Skeletal muscle tissue (tissue), 4 donors: ENCODE measurements around the gene DPF3. TPM values are rescaled to one million over a fixed set of nuclear protein-coding genes. Genes with fewer than 3 reads are reported as not detected.
A peak's percentile ranks its signal among the peaks of the same experiment; 100 is the strongest.

Experiments
- H3K27ac ChIP-seq: one replicate; pipeline ENCODE4 v1.7.0; 2013; ENCODE audit warnings: mild to moderate bottlenecking, low read depth, low read length, inconsistent platforms
- H3K27me3 ChIP-seq, 3 donors: one replicate each; pipeline ENCODE4 v1.7.0; 2013; ENCODE audit warnings: low read length in 3 of 3; ENCODE audit not compliant: control insufficient read depth in 3 of 3, insufficient read depth in 3 of 3
- H3K36me3 ChIP-seq, 3 donors: one replicate each; pipeline ENCODE4 v1.7.0; 2013; ENCODE audit warnings: low read length in 3 of 3; ENCODE audit not compliant: control insufficient read depth in 3 of 3, insufficient read depth in 3 of 3
- H3K4me1 ChIP-seq, 3 donors: one replicate each; pipeline ENCODE4 v1.7.0; 2013; ENCODE audit warnings: low read length in 3 of 3, mild to moderate bottlenecking in 3 of 3; ENCODE audit not compliant: control insufficient read depth in 3 of 3, insufficient read depth in 3 of 3
- H3K4me3 ChIP-seq, 3 donors: one replicate each; pipeline ENCODE4 v1.7.0; 2013; ENCODE audit warnings: low read length in 3 of 3
- H3K9ac ChIP-seq, 3 donors: one replicate each; pipeline ENCODE4 v1.7.0; 2013; ENCODE audit warnings: low read length in 3 of 3, mild to moderate bottlenecking in 3 of 3, moderate library complexity in 2 of 3, low read depth in 1 of 3
- H3K9me3 ChIP-seq, 3 donors: one replicate each; pipeline ENCODE4 v1.7.0; 2013; ENCODE audit warnings: low read length in 3 of 3; ENCODE audit not compliant: control insufficient read depth in 3 of 3
- total RNA-seq: library from RNA; depleted of rRNA; stranded (reverse); fragments of >200 nt; gene quantifications from one replicate; pipeline ENCODE4 v1.2.3, GENCODE V29; 2014
- donor health status: Osteomylitis.

Gene DPF3
- total RNA-seq, 1 donor from 2014 or later: 1.6 TPM

DNA sequence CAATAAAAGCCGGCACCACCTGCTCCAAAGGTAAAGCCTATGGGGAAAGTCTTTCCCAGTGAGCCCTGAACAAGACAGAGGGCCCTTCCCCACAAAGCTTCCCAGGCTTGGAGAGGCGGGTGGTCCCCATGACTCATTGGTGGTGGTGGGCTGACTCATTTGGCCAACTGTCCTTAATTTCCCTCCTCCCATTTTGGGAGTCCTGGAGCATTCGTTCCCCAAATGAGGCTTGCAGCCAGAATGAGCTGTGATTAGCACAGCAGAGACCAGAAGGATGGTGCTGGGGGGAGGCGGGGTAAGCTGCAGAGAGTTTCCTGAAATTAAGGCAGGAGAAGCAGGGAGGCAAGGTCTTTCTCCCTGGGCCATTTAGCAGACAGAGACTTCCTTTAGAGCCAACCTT is 241.7 kb downstream of the DPF3 start:
- Histone ChIP-seq H3K9ac (no peak overlapping the region), H3K9me3 (no peaks in the 10 kb centered on the region), H3K4me3 (no peak overlapping the region), H3K36me3 (no peaks in the 10 kb centered on the region), H3K27me3 (no peaks in the 10 kb centered on the region), H3K4me1 (peaks cover 16 to 22% (median 19%) of the 10 kb centered on the region in 3 donors), H3K27ac (no peak overlapping the region)

DNA sequence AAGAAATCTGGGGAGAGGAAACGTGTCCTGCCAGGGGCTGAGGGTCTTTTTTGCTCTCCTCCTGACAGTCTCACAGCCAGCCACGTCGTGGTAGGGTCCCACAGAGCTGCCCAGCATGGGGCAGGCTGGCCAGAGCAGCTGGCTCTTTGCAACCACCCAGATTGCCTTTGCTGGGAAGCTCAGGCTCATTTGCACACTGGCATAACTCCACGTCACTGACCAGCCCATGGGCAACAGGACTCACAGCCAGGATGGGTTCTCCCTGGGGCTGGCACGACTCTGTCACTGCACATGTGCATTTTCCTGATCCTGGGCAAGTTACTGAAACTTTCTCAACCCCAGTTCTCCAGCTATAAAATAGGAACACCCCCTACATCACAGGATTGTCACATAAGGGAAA is 242.2 kb downstream of the DPF3 start:
- Histone ChIP-seq H3K27ac (no peak overlapping the region), H3K4me3 (no peak overlapping the region), H3K9me3 (no peaks in the 10 kb centered on the region), H3K27me3 (no peaks in the 10 kb centered on the region), H3K36me3 (no peaks in the 10 kb centered on the region), H3K4me1 (peaks cover 16 to 22% (median 19%) of the 10 kb centered on the region in 3 donors), H3K9ac (peak overlapping the region in 1 of 3 donors; percentile 57)

DNA sequence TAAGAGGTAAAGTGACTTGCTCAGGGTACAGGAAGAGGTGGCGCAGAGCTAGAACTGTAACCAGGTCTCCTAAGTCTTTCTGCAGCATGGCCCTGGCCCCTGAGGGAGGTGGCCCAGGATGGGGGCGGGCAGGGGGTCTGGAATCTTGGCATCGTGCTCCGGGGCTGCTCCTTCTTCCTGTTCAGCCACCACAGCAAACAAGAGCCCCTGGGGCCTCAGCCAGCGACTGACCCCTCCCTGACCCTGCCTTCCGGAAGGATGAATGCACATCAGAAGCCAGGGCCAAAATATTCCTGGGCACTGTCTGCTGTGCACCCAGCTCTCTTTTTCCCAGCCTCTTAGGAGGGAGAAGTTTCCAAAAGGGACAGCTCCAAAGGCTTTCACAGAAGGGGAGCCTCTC is 242.8 kb downstream of the DPF3 start:
- peak overlapping the region in 1 of 3 donors; percentile 57 for H3K9ac ChIP-seq
- H3K27ac ChIP-seq: no peak overlapping the region
- H3K4me3 ChIP-seq: no peak overlapping the region
- no peaks in the 10 kb centered on the region for H3K9me3 ChIP-seq
- H3K4me1 ChIP-seq: peaks cover 16 to 22% (median 19%) of the 10 kb centered on the region in 3 donors
- no peaks in the 10 kb centered on the region for H3K36me3 ChIP-seq
- H3K27me3 ChIP-seq: no peaks in the 10 kb centered on the region

- Histone ChIP-seq H3K36me3 (no peaks in the 10 kb centered on the region), H3K4me1 (peaks cover 16 to 22% (median 19%) of the 10 kb centered on the region in 3 donors), H3K9ac (no peak overlapping the region), H3K27me3 (no peaks in the 10 kb centered on the region), H3K9me3 (no peaks in the 10 kb centered on the region), H3K4me3 (no peak overlapping the region), H3K27ac (no peak overlapping the region)
Observed at GRCh38 chr14:72649603-72650227, 244.2 kb downstream of the DPF3 start.

- H3K9ac ChIP-seq: no peak overlapping the region
Observed at GRCh38 chr14:72647782-72648181, 246.1 kb downstream of the DPF3 start.

DNA sequence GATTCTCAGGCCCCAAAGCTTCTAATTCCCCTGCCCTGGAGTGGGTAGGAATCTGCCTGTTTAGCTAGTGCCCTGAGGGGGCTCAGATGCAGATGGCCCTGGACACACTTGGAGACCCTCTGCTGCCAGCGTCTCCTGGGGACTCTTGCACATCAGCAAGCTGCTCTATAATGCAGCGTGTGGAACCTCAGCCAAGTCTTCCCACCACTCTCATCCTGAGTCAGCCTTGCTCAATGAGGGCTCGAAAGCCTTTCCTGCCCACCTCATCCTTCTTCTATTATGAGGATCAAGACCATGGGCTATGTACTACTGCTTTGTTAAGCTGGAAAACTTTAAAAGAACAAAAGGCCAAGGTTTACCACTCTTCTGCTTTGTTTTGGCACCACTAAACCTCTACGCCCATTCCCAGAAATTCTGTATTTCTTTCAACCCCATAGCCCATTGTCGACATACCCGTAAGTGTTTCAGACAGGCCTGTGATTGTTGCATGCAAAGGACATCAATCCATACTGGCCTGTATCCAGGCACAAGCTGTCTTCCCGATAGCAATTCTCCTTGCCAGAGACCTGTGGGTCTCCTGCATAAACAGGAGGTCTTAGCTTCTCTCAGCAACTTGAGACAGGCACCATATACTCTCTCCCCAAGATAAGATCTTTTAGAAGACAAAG is 246.9 kb downstream of the DPF3 start:
- H3K9me3 ChIP-seq: peaks cover 0 to 2% (median 0%) of the 10 kb centered on the region in 3 donors
- H3K27ac ChIP-seq: no peak overlapping the region
- no peaks in the 10 kb centered on the region for H3K36me3 ChIP-seq
- no peak overlapping the region for H3K4me3 ChIP-seq
- H3K4me1 ChIP-seq: peaks cover 25 to 29% (median 29%) of the 10 kb centered on the region in 3 donors
- no peaks in the 10 kb centered on the region for H3K27me3 ChIP-seq
- H3K9ac ChIP-seq: no peak overlapping the region

More at GRCh38 chr14:72647782-72648181, 246.1 kb downstream of the DPF3 start:
- H3K4me1 ChIP-seq: peaks cover 27 to 34% (median 28%) of the 10 kb centered on the region in 3 donors
- H3K9me3 ChIP-seq: no peaks in the 10 kb centered on the region
- H3K36me3 ChIP-seq: no peaks in the 10 kb centered on the region
- H3K27me3 ChIP-seq: no peaks in the 10 kb centered on the region
- H3K27ac ChIP-seq: no peak overlapping the region
- no peak overlapping the region for H3K4me3 ChIP-seq

DNA sequence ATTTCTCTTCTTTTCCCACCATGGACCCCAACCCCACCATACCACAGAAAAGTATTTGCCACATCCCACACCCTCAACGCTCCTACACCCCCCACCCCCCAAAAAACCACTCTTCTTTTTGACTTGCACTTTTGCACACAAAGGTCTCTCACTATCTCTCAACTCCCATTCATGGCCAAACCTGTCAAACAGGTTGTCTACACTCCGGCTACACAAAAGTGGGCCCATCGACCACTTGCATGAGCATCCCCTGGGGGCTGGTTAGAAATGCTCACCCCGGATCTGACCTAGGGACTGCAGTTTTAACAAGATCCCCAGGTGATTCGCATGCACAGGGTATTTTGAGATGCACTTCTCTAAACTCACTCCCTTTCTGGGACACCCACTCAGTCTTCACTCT is 248.2 kb downstream of the DPF3 start:
- H3K27ac ChIP-seq: no peak overlapping the region
- H3K27me3 ChIP-seq: no peaks in the 10 kb centered on the region
- H3K4me1 ChIP-seq: peaks cover 15 to 21% (median 19%) of the 10 kb centered on the region in 3 donors
- H3K9ac ChIP-seq: no peak overlapping the region
- H3K9me3 ChIP-seq: peaks cover 0 to 4% (median 0%) of the 10 kb centered on the region in 3 donors
- no peaks in the 10 kb centered on the region for H3K36me3 ChIP-seq
- no peak overlapping the region for H3K4me3 ChIP-seq

DNA sequence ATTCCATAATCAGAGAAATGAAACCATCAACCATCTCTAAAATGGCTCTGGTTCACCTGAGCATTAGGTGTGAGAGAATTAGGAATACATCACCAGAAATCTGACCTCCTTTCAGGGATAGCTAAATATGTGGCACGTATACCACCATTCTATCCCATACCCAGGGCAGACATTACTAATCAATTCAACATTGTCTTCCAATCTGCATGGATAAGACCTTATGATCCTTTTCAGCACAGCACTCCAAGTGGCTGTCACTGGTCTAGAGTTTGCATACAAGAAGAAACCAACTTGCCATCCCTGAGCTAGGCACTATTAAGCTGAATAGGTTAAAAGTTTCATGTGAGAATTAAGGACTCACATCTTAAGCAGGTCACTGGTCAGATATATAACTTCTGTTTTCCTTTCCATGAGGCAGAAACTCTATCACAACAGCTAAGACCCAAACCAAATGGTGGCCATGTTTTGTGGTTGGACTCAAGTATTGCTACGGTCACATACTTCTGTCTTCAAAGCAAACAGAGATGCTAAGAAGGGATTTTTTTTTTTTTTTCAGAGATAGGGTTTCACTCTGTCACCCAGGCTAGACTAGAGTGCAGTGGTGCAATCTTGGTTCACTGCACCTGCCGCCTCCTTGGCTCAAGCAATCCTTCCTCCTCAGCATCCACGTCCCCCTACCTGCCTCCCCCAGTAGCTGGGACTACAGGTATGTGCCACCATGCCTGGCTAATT is 249.0 kb downstream of the DPF3 start:
- Histone ChIP-seq H3K36me3 (no peaks in the 10 kb centered on the region), H3K4me3 (no peak overlapping the region), H3K4me1 (peaks cover 9 to 15% (median 12%) of the 10 kb centered on the region in 3 donors), H3K9me3 (peaks cover 0 to 4% (median 0%) of the 10 kb centered on the region in 3 donors), H3K27ac (no peak overlapping the region), H3K9ac (no peak overlapping the region), H3K27me3 (no peaks in the 10 kb centered on the region)

- H3K9ac ChIP-seq: no peak overlapping the region
- no peak overlapping the region for H3K4me3 ChIP-seq
- H3K4me1 ChIP-seq: peaks cover 8 to 13% (median 12%) of the 10 kb centered on the region in 3 donors
- H3K27me3 ChIP-seq: no peaks in the 10 kb centered on the region
- peaks cover 0 to 4% (median 2%) of the 10 kb centered on the region in 3 donors for H3K9me3 ChIP-seq
- no peaks in the 10 kb centered on the region for H3K36me3 ChIP-seq
- H3K27ac ChIP-seq: no peak overlapping the region
Observed at GRCh38 chr14:72644038-72644437, 249.9 kb downstream of the DPF3 start.
